ENCODE measurements around the gene RAB24. TPM values are rescaled to one million over a fixed set of nuclear protein-coding genes. Genes with fewer than 3 reads are reported as not detected.

The RAB24 gene
- total and polyA plus RNA-seq, 2 donors from 2014 or later = 25.0 to 77.6 TPM

DNA sequence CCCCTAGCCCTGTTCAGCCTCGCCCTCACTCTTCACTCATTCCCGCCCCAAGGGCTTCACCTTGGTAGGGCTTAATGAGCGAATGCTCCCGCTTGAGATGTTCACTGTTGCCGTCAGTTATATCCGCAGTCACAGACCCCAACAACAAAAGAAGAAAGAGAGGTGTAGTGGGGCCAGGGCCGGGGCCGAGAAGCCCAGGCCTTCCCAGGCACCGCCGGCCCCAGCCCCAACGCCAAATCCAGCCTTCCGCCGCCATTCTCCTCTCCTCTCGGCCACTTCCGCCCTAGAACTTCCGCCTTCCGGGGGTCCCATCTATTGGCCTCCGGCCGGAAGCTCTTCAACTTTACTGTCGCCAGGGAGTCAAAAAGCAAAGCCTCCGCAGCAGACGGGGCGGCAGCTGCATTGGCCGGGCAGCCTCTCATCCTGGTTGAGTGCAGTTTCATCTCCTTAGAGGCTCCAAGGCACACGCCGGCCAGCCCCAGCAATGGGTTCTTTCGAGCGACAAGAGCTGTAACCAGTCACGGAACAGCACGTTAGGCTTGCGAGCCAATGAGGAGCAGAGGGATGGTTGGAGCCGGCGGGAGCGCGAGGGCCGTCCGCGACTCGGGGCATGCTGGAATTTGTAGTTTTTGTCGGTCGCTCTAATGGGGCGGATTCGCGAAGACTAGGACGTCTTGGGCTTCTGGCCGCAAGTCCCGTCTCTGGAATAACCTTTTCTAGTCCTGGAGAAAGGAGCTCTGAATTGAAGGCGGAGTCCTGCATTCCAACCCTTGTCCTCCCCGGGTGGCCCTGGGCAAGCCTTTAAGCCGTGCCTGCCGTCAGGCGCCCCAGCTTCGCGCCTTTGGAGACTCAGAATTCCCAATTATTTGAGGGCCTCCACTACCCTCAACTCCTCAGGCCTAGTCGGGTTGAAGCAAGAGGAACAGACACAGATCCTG, 48.1 kb upstream of the RAB24 start, which contains the start of gene LMAN2:
Gene LMAN2 (minus strand): TSS at position 277 of the 938 bp plus-strand sequence. CDS start 21 bp downstream, at position 256.
- Histone ChIP-seq H3K27ac (ENCODE audit: low read depth in 2 of 2, low read length in 2 of 2) (peak within 1 kb of the TSS; percentile 90 to 96), H3K36me3 (ENCODE audit: control insufficient read depth in 2 of 3, insufficient read depth in 3 of 3, low read length in 3 of 3) (peaks cover 0 to 7% (median 5%) of the 10 kb centered on the region in 3 donors), H3K4me1 (ENCODE audit: control insufficient read depth in 2 of 3, insufficient read depth in 2 of 3, low read depth in 1 of 3, low read length in 3 of 3) (peaks cover 4 to 19% (median 13%) of the 10 kb centered on the region in 3 donors), H3K4me3 (ENCODE audit: low read length in 3 of 3) (peak within 1 kb of the TSS; percentile 85 to 100 (median 99)), H3K9me3 (ENCODE audit: control insufficient read depth in 2 of 3, insufficient read depth in 1 of 3, low read length in 3 of 3) (no peaks in the 10 kb centered on the region), H3K27me3 (ENCODE audit: control insufficient read depth, insufficient read depth, low read length) (no peaks in the 10 kb centered on the region), H3K9ac (ENCODE audit: low read length in 3 of 3) (peak within 1 kb of the TSS; percentile 88 to 100 (median 94))
- intact Hi-C loops (cut with DNase I) = no loop called here
- DNase-seq (peak; percentile 93 to 99 (median 96)), FAIRE-seq (no peak)
- TF ChIP-seq, protein P1, sequence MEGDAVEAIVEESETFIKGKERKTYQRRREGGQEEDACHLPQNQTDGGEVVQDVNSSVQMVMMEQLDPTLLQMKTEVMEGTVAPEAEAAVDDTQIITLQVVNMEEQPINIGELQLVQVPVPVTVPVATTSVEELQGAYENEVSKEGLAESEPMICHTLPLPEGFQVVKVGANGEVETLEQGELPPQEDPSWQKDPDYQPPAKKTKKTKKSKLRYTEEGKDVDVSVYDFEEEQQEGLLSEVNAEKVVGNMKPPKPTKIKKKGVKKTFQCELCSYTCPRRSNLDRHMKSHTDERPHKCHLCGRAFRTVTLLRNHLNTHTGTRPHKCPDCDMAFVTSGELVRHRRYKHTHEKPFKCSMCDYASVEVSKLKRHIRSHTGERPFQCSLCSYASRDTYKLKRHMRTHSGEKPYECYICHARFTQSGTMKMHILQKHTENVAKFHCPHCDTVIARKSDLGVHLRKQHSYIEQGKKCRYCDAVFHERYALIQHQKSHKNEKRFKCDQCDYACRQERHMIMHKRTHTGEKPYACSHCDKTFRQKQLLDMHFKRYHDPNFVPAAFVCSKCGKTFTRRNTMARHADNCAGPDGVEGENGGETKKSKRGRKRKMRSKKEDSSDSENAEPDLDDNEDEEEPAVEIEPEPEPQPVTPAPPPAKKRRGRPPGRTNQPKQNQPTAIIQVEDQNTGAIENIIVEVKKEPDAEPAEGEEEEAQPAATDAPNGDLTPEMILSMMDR (IDR thresholded peaks at IDR 0.05; ENCODE audit: borderline replicate concordance, extremely low read depth, insufficient read depth) = no peak

- Histone ChIP-seq H3K4me3 (ENCODE audit: low read length in 3 of 3) (peak overlapping the region; percentile 85 to 100 (median 99)), H3K4me1 (ENCODE audit: control insufficient read depth in 2 of 3, insufficient read depth in 2 of 3, low read depth in 1 of 3, low read length in 3 of 3) (peaks cover 4 to 19% (median 13%) of the 10 kb centered on the region in 3 donors), H3K27ac (ENCODE audit: low read depth in 2 of 2, low read length in 2 of 2) (peak overlapping the region; percentile 90 to 96), H3K9me3 (ENCODE audit: control insufficient read depth in 2 of 3, insufficient read depth in 1 of 3, low read length in 3 of 3) (no peaks in the 10 kb centered on the region), H3K9ac (ENCODE audit: low read length in 3 of 3) (peak overlapping the region; percentile 88 to 100 (median 94)), H3K36me3 (ENCODE audit: control insufficient read depth in 2 of 3, insufficient read depth in 3 of 3, low read length in 3 of 3) (peaks cover 0 to 7% (median 5%) of the 10 kb centered on the region in 3 donors), H3K27me3 (ENCODE audit: control insufficient read depth, insufficient read depth, low read length) (no peaks in the 10 kb centered on the region)
- FAIRE-seq (no peak), DNase-seq (no peak)
- TF ChIP-seq, protein P1 (IDR thresholded peaks at IDR 0.05; ENCODE audit: borderline replicate concordance, extremely low read depth, insufficient read depth) = no peak
- intact Hi-C loops (cut with DNase I) = no loop called here
These were observed 47.4 kb upstream of the RAB24 start for GRCh38 chr5:177350776-177351391.

GRCh38 chr5:177349762-177350161, 46.2 kb upstream of the RAB24 start:
- intact Hi-C loops (cut with DNase I) = no loop called here
- H3K27ac ChIP-seq (ENCODE audit: low read depth in 2 of 2, low read length in 2 of 2) = no peak overlapping the region
- H3K27me3 ChIP-seq (ENCODE audit: control insufficient read depth, insufficient read depth, low read length) = no peaks in the 10 kb centered on the region
- H3K4me1 ChIP-seq (ENCODE audit: control insufficient read depth in 2 of 3, insufficient read depth in 2 of 3, low read depth in 1 of 3, low read length in 3 of 3) = peaks cover 4 to 19% (median 13%) of the 10 kb centered on the region in 3 donors
- DNase-seq (peak in 1 of 5 donors; percentile 28), FAIRE-seq (no peak)
- H3K4me3 ChIP-seq (ENCODE audit: low read length in 3 of 3) = peak overlapping the region in 2 of 3 donors; percentile 99 to 100
- H3K9me3 ChIP-seq (ENCODE audit: control insufficient read depth in 2 of 3, insufficient read depth in 1 of 3, low read length in 3 of 3) = no peaks in the 10 kb centered on the region
- H3K36me3 ChIP-seq (ENCODE audit: control insufficient read depth in 2 of 3, insufficient read depth in 3 of 3, low read length in 3 of 3) = peaks cover 0 to 7% (median 5%) of the 10 kb centered on the region in 3 donors
- TF ChIP-seq, protein P1 (IDR thresholded peaks at IDR 0.05; ENCODE audit: borderline replicate concordance, extremely low read depth, insufficient read depth) = no peak
- no peak overlapping the region for H3K9ac ChIP-seq (ENCODE audit: low read length in 3 of 3)

All from kidney (tissue), 14 donors.